SK-N-SH (cell line): ENCODE results near the gene DDC. TPM values are rescaled to one million over a fixed set of nuclear protein-coding genes. Genes with fewer than 3 reads are reported as not detected.

Experiments
- CTCF ChIA-PET: fragments of 300-600, 350-600 bp; formaldehyde crosslinking; extraction: SDS; loops from one replicate; lab custom pipeline; 2021; lab: Yijun Ruan, JAX
- POLR2A ChIA-PET: fragments of 350-600 bp; sonication (Branson Sonifier 250); formaldehyde crosslinking; extraction: SDS; loops from one replicate; lab custom pipeline; 2020; ENCODE audit warnings: antibody characterized with exemption, inconsistent platforms; lab: Yijun Ruan, JAX
- DNase-seq: peaks from one replicate; pipeline ENCODE4 v3.0.0; 2012
- H2AFZ ChIP-seq: fragments of 200-600 bp; sonication (generic); 2 replicates; pipeline ENCODE4 v1.8.1; 2016; ENCODE audit warnings: antibody characterized with exemption, mild to moderate bottlenecking, low read depth
- H3F3A ChIP-seq: fragments of 200-600 bp; sonication (generic); replicated peaks from 2 replicates; pipeline ENCODE3; 2016; ENCODE audit warnings: antibody characterized with exemption, mild to moderate bottlenecking; ENCODE audit not compliant: insufficient read depth
- H3K27ac ChIP-seq, 2 experiments: fragments of 200-500 bp in 1 of 2; fragments of 200-600 bp in 1 of 2; sonication (Bioruptor generic) in 1 of 2; sonication (generic), shearing (Covaris generic) in 1 of 2; 2 replicates each; pipeline versions ENCODE4 v1.5.1 to v1.6.1; 2014 to 2016; ENCODE audit warnings: low read depth in 2 of 2, inconsistent platforms in 1 of 2, low read length in 1 of 2, mild to moderate bottlenecking in 1 of 2, mixed read lengths in 1 of 2
- H3K27me3 ChIP-seq: fragments of 200-600 bp; sonication (generic), shearing (Covaris generic); 2 replicates; pipeline ENCODE4 v1.6.1; 2016; ENCODE audit warnings: mixed run types; ENCODE audit not compliant: insufficient read depth
- H3K36me3 ChIP-seq, 2 experiments: fragments of 200-500 bp in 1 of 2; fragments of 200-600 bp in 1 of 2; sonication (Bioruptor generic) in 1 of 2; sonication (generic) in 1 of 2; replicated peaks in 1 of 2; 2 replicates each; pipeline versions ENCODE3 to v1.5.1; 2014 to 2016; ENCODE audit warnings: low read length in 1 of 2, mild to moderate bottlenecking in 1 of 2; ENCODE audit not compliant: insufficient read depth in 2 of 2, control insufficient read depth in 1 of 2
- H3K4me1 ChIP-seq, 2 experiments: fragments of 200-500 bp in 1 of 2; fragments of 200-600 bp in 1 of 2; sonication (Bioruptor generic) in 1 of 2; sonication (generic), shearing (Covaris generic) in 1 of 2; 2 replicates each; pipeline versions ENCODE4 v1.5.1 to v1.6.1; 2014 to 2016; ENCODE audit warnings: low read depth in 1 of 2, low read length in 1 of 2, mixed run types in 1 of 2; ENCODE audit not compliant: insufficient read depth in 2 of 2, control insufficient read depth in 1 of 2
- H3K4me2 ChIP-seq: fragments of 200-600 bp; sonication (generic), shearing (Covaris generic); 2 replicates; pipeline ENCODE4 v1.6.1; 2017; ENCODE audit warnings: mixed run types
- H3K4me3 ChIP-seq, 2 experiments: fragments of 200-500 bp in 1 of 2; fragments of 200-600 bp in 1 of 2; sonication (Bioruptor generic) in 1 of 2; sonication (generic), shearing (Covaris generic) in 1 of 2; 2 replicates each; pipeline versions ENCODE4 v1.5.1 to v1.8.1; 2014 to 2016; ENCODE audit warnings: low read depth in 2 of 2, inconsistent platforms in 1 of 2, low read length in 1 of 2, mild to moderate bottlenecking in 1 of 2, mixed read lengths in 1 of 2, moderate library complexity in 1 of 2
- H3K79me2 ChIP-seq: fragments of 200-600 bp; sonication (generic); 2 replicates; pipeline ENCODE4 v1.8.1; 2017; ENCODE audit warnings: mild to moderate bottlenecking; ENCODE audit not compliant: insufficient read depth
- H3K9ac ChIP-seq: fragments of 200-600 bp; sonication (generic); 2 replicates; pipeline ENCODE4 v1.6.1; 2017; ENCODE audit warnings: mixed run types
- H3K9me2 ChIP-seq: fragments of 200-600 bp; sonication (generic); 2 replicates; pipeline ENCODE4 v1.6.1; 2017; ENCODE audit warnings: mixed run types
- H3K9me3 ChIP-seq: fragments of 200-600 bp; sonication (generic); 2 replicates; pipeline ENCODE4 v1.6.1; 2017; ENCODE audit warnings: mixed run types, mild to moderate bottlenecking, moderate library complexity
- H4K20me1 ChIP-seq: fragments of 200-600 bp; sonication (generic); 2 replicates; pipeline ENCODE4 v1.6.1; 2017; ENCODE audit warnings: mild to moderate bottlenecking, mixed run types; ENCODE audit not compliant: insufficient read depth
- CHD2 ChIP-seq: fragments of 150-350 bp; IDR thresholded peaks from 2 replicates; pipeline ENCODE4 v1.6.1; 2018; ENCODE audit warnings: low read length; ENCODE audit not compliant: partially characterized antibody
- CTCF ChIP-seq: fragments of 200-600 bp; sonication (generic); IDR thresholded peaks from 2 replicates; pipeline ENCODE4 v1.6.1; 2017; ENCODE audit warnings: antibody characterized with exemption, mild to moderate bottlenecking, moderate library complexity
- ELF1 ChIP-seq: IDR thresholded peaks from 2 replicates; pipeline ENCODE4 v1.4.0; 2012
- EP300 ChIP-seq, 2 experiments: IDR thresholded peaks; 2 replicates each; pipeline versions ENCODE4 v1.4.0 to v1.6.1; 2012; ENCODE audit warnings: borderline replicate concordance in 1 of 2, low read depth in 1 of 2, low read length in 1 of 2
- EZH2phosphoT487 ChIP-seq: fragments of 200-600 bp; sonication (generic); IDR thresholded peaks from 2 replicates; pipeline ENCODE4 v1.6.1; 2017; ENCODE audit warnings: low read depth, mixed run types, mild to moderate bottlenecking, antibody characterized with exemption, moderate library complexity, borderline replicate concordance
- FOXJ3 ChIP-seq: sonication (generic); formaldehyde crosslinking; IDR thresholded peaks from 2 replicates; pipeline ENCODE4 v1.5.1; 2020; ENCODE audit warnings: mild to moderate bottlenecking, missing genetic modification reagents
- FOXM1 ChIP-seq: IDR thresholded peaks from 2 replicates; pipeline ENCODE4 v1.4.0; 2012; ENCODE audit warnings: low read depth, mild to moderate bottlenecking
- GABPA ChIP-seq: IDR thresholded peaks from 2 replicates; pipeline ENCODE4 v1.4.0; 2012; ENCODE audit warnings: low read depth, mild to moderate bottlenecking
- GATA2 ChIP-seq: sonication (generic); formaldehyde crosslinking; IDR thresholded peaks from 2 replicates; pipeline ENCODE4 v1.5.0; 2020; ENCODE audit warnings: mild to moderate bottlenecking, missing genetic modification reagents
- IRF3 ChIP-seq: fragments of 150-350 bp; IDR thresholded peaks from 2 replicates; pipeline ENCODE4 v1.6.1; 2016; ENCODE audit warnings: mild to moderate bottlenecking, low read depth, low read length
- JUND ChIP-seq: IDR thresholded peaks from 2 replicates; pipeline ENCODE4 v1.4.0; 2012
- MAX ChIP-seq: IDR thresholded peaks from 2 replicates; pipeline ENCODE4 v1.4.0; 2012; ENCODE audit warnings: low read depth
- MEF2A ChIP-seq: IDR thresholded peaks from 2 replicates; pipeline ENCODE4 v1.4.0; 2012; ENCODE audit warnings: low read depth, borderline replicate concordance
- NRF1 ChIP-seq: IDR thresholded peaks from 2 replicates; pipeline ENCODE4 v1.6.1; 2012; ENCODE audit warnings: low read depth, mild to moderate bottlenecking, low read length
- RAD21 ChIP-seq: IDR thresholded peaks from 2 replicates; pipeline ENCODE4 v1.6.1; 2012; ENCODE audit warnings: mild to moderate bottlenecking, low read length
- RCOR1 ChIP-seq: fragments of 150-350 bp; IDR thresholded peaks from 2 replicates; pipeline ENCODE4 v1.6.1; 2017; ENCODE audit warnings: antibody characterized with exemption, low read length
- RFX5 ChIP-seq: IDR thresholded peaks from 2 replicates; pipeline ENCODE4 v1.6.1; 2012; ENCODE audit warnings: mild to moderate bottlenecking, improper control_type of control experiment, low read length
- TAF1 ChIP-seq: IDR thresholded peaks from 2 replicates; pipeline ENCODE4 v1.6.1; 2012; ENCODE audit warnings: low read depth, mild to moderate bottlenecking, low read length, moderate library complexity, borderline replicate concordance
- USF1 ChIP-seq: IDR thresholded peaks from 2 replicates; pipeline ENCODE4 v1.4.0; 2012; ENCODE audit warnings: low read depth, borderline replicate concordance
- YY1 ChIP-seq: IDR thresholded peaks from 2 replicates; pipeline ENCODE4 v1.4.0; 2012; ENCODE audit warnings: low read depth, mild to moderate bottlenecking
- polyA plus RNA-seq, 3 experiments: library from polyadenylated mRNA; depleted of rRNA; stranded (reverse); fragments of >200 nt; gene quantifications; 2 replicates each; pipeline ENCODE4 v1.2.3, GENCODE V29; 2012

The DDC gene
- polyA plus RNA-seq, 1 of the 3 experiments (the other 2 are of a cell fraction) = 1.8 TPM

GRCh38 chr7:50488379-50488778, 76.8 kb downstream of the DDC start:
- Histone ChIP-seq H4K20me1 (no peaks in the 10 kb centered on the region), H3F3A (no peaks in the 10 kb centered on the region), H2AFZ (no peak overlapping the region), H3K79me2 (no peaks in the 10 kb centered on the region), H3K9ac (no peak overlapping the region), H3K27me3 (no peaks in the 10 kb centered on the region), H3K4me1 (peaks cover 0 to 16% of the 10 kb centered on the region in 2 experiments; a peak in 2 of 4 replicates), H3K27ac (no peak overlapping the region), H3K9me2 (no peaks in the 10 kb centered on the region), H3K9me3 (no peaks in the 10 kb centered on the region; the same call in 1 of the 2 replicates), H3K4me2 (no peak overlapping the region), H3K36me3 (peaks cover 0 to 39% of the 10 kb centered on the region in 2 experiments), H3K4me3 (no peak overlapping the region)
- no peak for DNase-seq
- TF ChIP-seq EZH2phosphoT487 = no peak
- no peak for TF ChIP-seq FOXJ3 (CRISPR knock-in tag)
- TF ChIP-seq GABPA = no peak
- no peak for TF ChIP-seq IRF3
- TF ChIP-seq TAF1 = no peak
- TF ChIP-seq CTCF = no peak
- TF ChIP-seq EP300 (IDR thresholded peaks at IDR 0.05; ENCODE audit: borderline replicate concordance in 1 of 2, low read depth in 1 of 2, low read length in 1 of 2) = no peak
- no peak for TF ChIP-seq MAX
- TF ChIP-seq YY1 = no peak
- TF ChIP-seq RFX5 = no peak
- no peak for TF ChIP-seq FOXM1
- TF ChIP-seq CHD2 = no peak
- no peak for TF ChIP-seq JUND
- TF ChIP-seq ELF1 = no peak
- no peak for TF ChIP-seq RAD21
- no peak for TF ChIP-seq RCOR1
- no peak for TF ChIP-seq NRF1
- TF ChIP-seq USF1 = no peak
- TF ChIP-seq GATA2 (CRISPR knock-in tag) = no peak
- no peak for TF ChIP-seq MEF2A
- ChIA-PET CTCF (interaction anchor here (1.9 to 4.8 kb wide), 2 partner anchors 19 to 20 kb away, joined by 5 to 31 read pairs; no protein-coding TSS in a partner anchor), POLR2A (no interaction called here)
